Stimulated activated CD8-positive, alpha-beta memory T cell treated with anti-CD3 and anti-CD28 coated beads, Interleukin-15, amount 100 ng/mL, for 24 hours (primary cell): ENCODE data around the gene CRIP2.

Experiments used
- DNase-seq: peaks from one replicate; pipeline ENCODE4 v3.0.0-alpha.2; 2020; ENCODE audit warnings: low read depth

The CRIP2 gene

GRCh38 chr14:105498430-105499255 is 24.0 kb downstream of the CRIP2 start:
- DNase-seq, result no peak

- DNase-seq, result no peak
These were observed 24.8 kb downstream of the CRIP2 start for GRCh38 chr14:105499256-105500035.

- DNase-seq, result no peak
These were observed 25.6 kb downstream of the CRIP2 start for GRCh38 chr14:105500036-105500725.

GRCh38 chr14:105500726-105501101 is 26.1 kb downstream of the CRIP2 start:
- no peak for DNase-seq

GRCh38 chr14:105501504-105502291 is 27.1 kb downstream of the CRIP2 start:
- DNase-seq, result no peak

- DNase-seq, result no peak
These were observed 28.1 kb downstream of the CRIP2 start for GRCh38 chr14:105502446-105503295.

GRCh38 chr14:105503296-105503640 is 28.6 kb downstream of the CRIP2 start:
- no peak for DNase-seq

GRCh38 chr14:105503935-105504692 is 29.5 kb downstream of the CRIP2 start:
- no peak for DNase-seq

GRCh38 chr14:105505101-105505500 is 30.5 kb downstream of the CRIP2 start:
- no peak for DNase-seq

GRCh38 chr14:105507247-105507646 is 32.6 kb downstream of the CRIP2 start:
- no peak for DNase-seq

- no peak for DNase-seq
These were observed 33.4 kb downstream of the CRIP2 start for GRCh38 chr14:105508069-105508468.

GRCh38 chr14:105508601-105509000 is 34.0 kb downstream of the CRIP2 start:
- DNase-seq, result no peak

GRCh38 chr14:105517096-105517495 is 42.5 kb downstream of the CRIP2 start:
- DNase-seq, result no peak

- no peak for DNase-seq
These were observed 45.5 kb downstream of the CRIP2 start for GRCh38 chr14:105519946-105520698.

GRCh38 chr14:105525326-105525725 is 50.7 kb downstream of the CRIP2 start:
- DNase-seq, result no peak

GRCh38 chr14:105525861-105526775 is 51.5 kb downstream of the CRIP2 start, which contains the start of gene TMEM121:
Gene TMEM121, plus strand, starts transcription at chr14:105526583. Its CDS starts 2,252 bp downstream, at chr14:105528835.
- DNase-seq, result no peak

GRCh38 chr14:105526776-105527380 is 52.3 kb downstream of the CRIP2 start:
- no peak for DNase-seq

GRCh38 chr14:105527381-105527825 is 52.8 kb downstream of the CRIP2 start:
- no peak for DNase-seq
